Psoas muscle (tissue), 8 donors: ENCODE results near the gene CDK5RAP1. TPM values are rescaled to one million over a fixed set of nuclear protein-coding genes. Genes with fewer than 3 reads are reported as not detected.

Experiments
- ATAC-seq, 4 donors: fragments of 200-7000 bp; cut with Tn5 transposase; one replicate each; pipeline ENCODE4 v1.9.1; 2020; ENCODE audit warnings: moderate library complexity in 3 of 4, mild to moderate bottlenecking in 2 of 4
- DNase-seq, 2 donors: peaks; one replicate each; pipeline ENCODE4 v3.0.0-alpha.2; 2020
- H3K27ac ChIP-seq: fragments of 200-600 bp; one replicate; pipeline ENCODE4 v1.8.0; 2022
- H3K27me3 ChIP-seq, 3 donors: fragments of 200-600 bp in 1 of 3; one replicate each; pipeline versions ENCODE4 v1.6.1 to v1.8.0; 2013 to 2022; ENCODE audit warnings: low read length in 2 of 3, mild to moderate bottlenecking in 2 of 3, moderate library complexity in 1 of 3; ENCODE audit not compliant: insufficient read depth in 3 of 3
- H3K36me3 ChIP-seq, 2 donors: fragments of 200-600 bp in 1 of 2; one replicate each; pipeline versions ENCODE4 v1.6.1 to v1.8.0; 2013 to 2022; ENCODE audit warnings: low read depth in 1 of 2, mild to moderate bottlenecking in 1 of 2, moderate library complexity in 1 of 2; ENCODE audit not compliant: insufficient read depth in 1 of 2
- H3K4me1 ChIP-seq: fragments of 200-600 bp; one replicate; pipeline ENCODE4 v1.8.0; 2022
- H3K4me3 ChIP-seq: fragments of 200-600 bp; one replicate; pipeline ENCODE4 v1.8.0; 2022; ENCODE audit warnings: mild to moderate bottlenecking
- H3K9me3 ChIP-seq: fragments of 200-600 bp; one replicate; pipeline ENCODE4 v1.8.0; 2022
- WGBS, 3 donors: extraction: QIAGEN DNeasy Blood & Tissue Kit; methylation state at CpG; one replicate each; pipeline versions ENCODE4 v1.1.6 to v1.1.7; 2013; 5-methylcytosine and 5-hydroxymethylcytosine counted together
- intact Hi-C, 2 donors: fragments of 100-400 bp; cut with DNase I; formaldehyde crosslinking; loops; one replicate each; pipeline versions ENCODE4 v1.11.0 to v1.14.2; 2022
- polyA plus RNA-seq, 3 donors: library from polyadenylated mRNA; stranded (reverse); fragments of 200-250 nt; gene quantifications; one replicate each; pipeline ENCODE4 v1.2.3, GENCODE V29; 2013
- total RNA-seq, 4 donors: library from RNA; stranded (reverse); fragmentation: NEBNext Ultra II Directional in 2 of 4; extraction: Animal tissue kit (Norgen Biotek cat#: 25700) in 2 of 4; gene quantifications; one replicate each; pipeline versions ENCODE4 v1.2.1 to v1.2.4, GENCODE V29; 2021 to 2023
- TF ChIP-seq, protein P1 (sequence below): fragments of 200-600 bp; IDR thresholded peaks from one replicate; pipeline ENCODE4 v1.8.0; 2022; ENCODE audit warnings: antibody characterized with exemption
- donor health status: healthy with polysubstance abuse.
- donor health status: DM: no; HTN: no; CAD: no; lungs with moderate emphysema.
- donor health status: Bipolar disorder and iron deficiency.
- donor health status: healthy.
- donor health status: DM: yes; HTN: yes; CAD: no.
- donor health status: DM: no; HTN: no; CAD: no.
- donor health status: DM: no; HTN: no; CAD: no.
- donor health status: DM: yes; HTN: yes; CAD: no.

The CDK5RAP1 gene
- total and polyA plus RNA-seq, 7 donors: 14.7 to 43.3 (median 25.8) TPM

DNA sequence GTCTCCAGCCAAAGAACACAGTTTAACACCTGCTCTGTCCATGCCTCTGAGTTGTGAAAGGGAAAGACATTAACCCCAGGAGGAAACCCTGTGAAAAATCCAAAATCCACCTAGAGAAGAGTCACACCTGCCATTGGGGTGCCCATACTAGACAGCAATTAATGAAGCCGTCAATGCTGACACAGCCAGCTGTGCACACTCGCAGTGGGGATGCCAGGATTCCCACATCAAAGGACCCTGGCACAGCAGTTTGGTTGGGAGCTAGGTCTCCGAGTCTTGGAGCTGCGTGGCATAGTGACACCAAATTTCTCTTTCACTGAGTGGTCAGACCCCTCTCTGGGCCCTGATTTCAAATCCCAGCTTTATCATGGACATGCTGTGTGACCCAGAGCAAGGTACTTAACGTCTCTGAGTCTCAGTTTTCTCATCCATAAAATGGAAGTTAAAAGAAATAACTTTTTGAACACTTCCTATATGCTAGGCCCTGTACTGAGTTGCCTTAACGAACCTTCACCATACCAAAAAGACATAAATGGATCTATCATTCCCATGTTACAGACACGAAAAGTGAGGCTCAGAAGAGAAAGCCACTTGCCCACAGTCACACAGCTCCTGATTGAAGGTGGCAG lies 87.5 kb downstream of the CDK5RAP1 start:
- H3K27ac ChIP-seq: no peak overlapping the region
- ATAC-seq (no peak), DNase-seq (no peak)
- intact Hi-C loops: no loop called here
- TF ChIP-seq, protein P1, sequence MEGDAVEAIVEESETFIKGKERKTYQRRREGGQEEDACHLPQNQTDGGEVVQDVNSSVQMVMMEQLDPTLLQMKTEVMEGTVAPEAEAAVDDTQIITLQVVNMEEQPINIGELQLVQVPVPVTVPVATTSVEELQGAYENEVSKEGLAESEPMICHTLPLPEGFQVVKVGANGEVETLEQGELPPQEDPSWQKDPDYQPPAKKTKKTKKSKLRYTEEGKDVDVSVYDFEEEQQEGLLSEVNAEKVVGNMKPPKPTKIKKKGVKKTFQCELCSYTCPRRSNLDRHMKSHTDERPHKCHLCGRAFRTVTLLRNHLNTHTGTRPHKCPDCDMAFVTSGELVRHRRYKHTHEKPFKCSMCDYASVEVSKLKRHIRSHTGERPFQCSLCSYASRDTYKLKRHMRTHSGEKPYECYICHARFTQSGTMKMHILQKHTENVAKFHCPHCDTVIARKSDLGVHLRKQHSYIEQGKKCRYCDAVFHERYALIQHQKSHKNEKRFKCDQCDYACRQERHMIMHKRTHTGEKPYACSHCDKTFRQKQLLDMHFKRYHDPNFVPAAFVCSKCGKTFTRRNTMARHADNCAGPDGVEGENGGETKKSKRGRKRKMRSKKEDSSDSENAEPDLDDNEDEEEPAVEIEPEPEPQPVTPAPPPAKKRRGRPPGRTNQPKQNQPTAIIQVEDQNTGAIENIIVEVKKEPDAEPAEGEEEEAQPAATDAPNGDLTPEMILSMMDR: no peak
- H3K4me1 ChIP-seq: no peaks in the 10 kb centered on the region
- 67 to 72% (median 67%) methylated on average over 7 of the region's 7 CpGs for WGBS, 3 donors
- no peak overlapping the region for H3K4me3 ChIP-seq
- peaks cover 0 to 4% (median 0%) of the 10 kb centered on the region in 3 donors for H3K27me3 ChIP-seq
- H3K9me3 ChIP-seq: no peaks in the 10 kb centered on the region
- no peaks in the 10 kb centered on the region for H3K36me3 ChIP-seq

- H3K27ac ChIP-seq: no peak overlapping the region
- H3K4me3 ChIP-seq: no peak overlapping the region
- no peaks in the 10 kb centered on the region for H3K4me1 ChIP-seq
- TF ChIP-seq, protein P1: no peak
- H3K36me3 ChIP-seq: no peaks in the 10 kb centered on the region
- no peaks in the 10 kb centered on the region for H3K9me3 ChIP-seq
- no peak for ATAC-seq
- intact Hi-C loops: no loop called here
- DNase-seq: no peak
- no peaks in the 10 kb centered on the region for H3K27me3 ChIP-seq
- 87 to 89% (median 88%) methylated on average over 11 of the region's 11 CpGs for WGBS, 3 donors
These were observed 88.7 kb downstream of the CDK5RAP1 start for GRCh38 chr20:33312583-33312982.

DNA sequence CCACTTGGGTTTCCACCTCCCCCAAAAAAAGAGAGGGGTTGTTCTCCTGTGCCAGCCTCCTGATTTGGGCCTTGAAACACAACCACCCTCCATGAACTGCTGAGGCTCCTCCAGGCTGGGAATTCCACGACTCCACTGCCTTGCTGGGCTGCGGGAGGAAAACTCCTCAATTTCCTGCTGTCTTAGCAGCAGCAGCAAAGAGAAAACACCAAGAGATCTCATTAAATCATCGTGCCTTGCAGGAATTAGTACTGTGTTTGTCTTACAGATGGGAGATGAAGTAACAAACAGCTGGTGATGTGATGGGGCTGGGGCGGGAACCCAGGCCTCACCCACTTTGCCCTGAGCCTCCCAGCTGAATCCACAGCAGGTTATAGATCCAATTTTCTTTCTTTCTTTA lies 89.3 kb downstream of the CDK5RAP1 start:
- H3K36me3 ChIP-seq: no peaks in the 10 kb centered on the region
- intact Hi-C loops: no loop called here
- 48 to 56% (median 55%) methylated on average over 4 of the region's 4 CpGs for WGBS, 3 donors
- TF ChIP-seq, protein P1: no peak
- no peak overlapping the region for H3K4me3 ChIP-seq
- ATAC-seq: no peak
- no peaks in the 10 kb centered on the region for H3K9me3 ChIP-seq
- DNase-seq: no peak
- no peaks in the 10 kb centered on the region for H3K4me1 ChIP-seq
- H3K27ac ChIP-seq: no peak overlapping the region
- H3K27me3 ChIP-seq: no peaks in the 10 kb centered on the region

DNA sequence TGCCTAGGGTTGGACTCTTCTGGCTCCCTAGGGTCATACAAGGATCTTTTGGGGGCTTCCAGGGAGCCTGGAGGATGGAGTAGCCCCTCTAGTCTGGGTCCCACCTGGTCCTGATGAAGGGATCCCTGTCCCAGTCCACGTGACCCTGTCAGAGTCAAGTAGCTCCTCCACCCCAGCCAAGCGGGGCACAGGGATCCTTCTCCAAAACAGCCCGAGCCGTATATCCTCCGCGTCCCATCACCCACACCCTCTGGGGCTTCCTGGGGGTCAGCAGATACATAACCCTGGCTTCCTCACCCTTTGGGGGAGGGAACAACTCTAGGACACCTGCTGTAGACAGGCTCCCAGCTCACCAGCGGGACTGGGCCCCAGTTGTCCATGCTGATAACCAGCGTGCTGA lies 90.3 kb downstream of the CDK5RAP1 start:
- Histone ChIP-seq H3K4me3 (no peak overlapping the region), H3K4me1 (no peaks in the 10 kb centered on the region), H3K27ac (no peak overlapping the region), H3K36me3 (no peaks in the 10 kb centered on the region), H3K9me3 (no peaks in the 10 kb centered on the region), H3K27me3 (no peaks in the 10 kb centered on the region)
- WGBS, 3 donors: 75 to 76% (median 75%) methylated on average over 8 of the region's 8 CpGs
- DNase-seq (no peak), ATAC-seq (no peak)
- TF ChIP-seq, protein P1: no peak
- intact Hi-C loops: no loop called here

DNA sequence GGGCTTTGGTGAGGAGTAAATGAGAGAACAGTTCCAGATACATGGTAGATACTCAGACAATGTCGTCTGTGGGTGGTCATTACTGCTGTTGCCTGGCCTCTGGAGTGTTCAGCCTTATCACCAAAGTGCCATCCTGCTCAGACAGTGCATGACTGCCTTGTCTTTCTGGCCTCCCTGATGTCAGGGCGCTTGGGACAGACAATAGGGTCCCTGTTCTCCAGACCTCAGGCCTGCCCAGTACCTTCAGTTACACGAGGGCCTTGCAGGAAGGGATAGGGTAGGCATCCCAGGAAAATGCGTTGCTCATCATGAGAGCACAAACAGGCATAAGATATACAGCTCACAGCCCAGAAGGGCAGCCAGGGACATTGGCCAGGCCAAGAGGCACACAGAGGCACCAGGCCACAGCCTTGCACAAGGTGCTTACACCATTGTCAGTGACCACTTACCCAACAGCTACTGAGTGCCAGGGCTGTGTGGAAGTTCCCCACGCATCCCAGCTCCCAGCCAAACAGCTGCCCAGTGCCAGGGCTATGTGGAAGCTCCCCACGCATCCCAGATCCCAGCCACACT lies 90.9 kb downstream of the CDK5RAP1 start:
- H3K27ac ChIP-seq: no peak overlapping the region
- no peaks in the 10 kb centered on the region for H3K4me1 ChIP-seq
- DNase-seq: no peak
- ATAC-seq: no peak
- no peak overlapping the region for H3K4me3 ChIP-seq
- 59 to 71% (median 64%) methylated on average over 6 of the region's 6 CpGs for WGBS, 3 donors
- H3K9me3 ChIP-seq: no peaks in the 10 kb centered on the region
- intact Hi-C loops: no loop called here
- no peaks in the 10 kb centered on the region for H3K36me3 ChIP-seq
- TF ChIP-seq, protein P1: no peak
- H3K27me3 ChIP-seq: no peaks in the 10 kb centered on the region
